CD4-positive, alpha-beta T cell (primary cell): ENCODE data around the gene CARS1. TPM values are rescaled to one million over a fixed set of nuclear protein-coding genes. Genes with fewer than 3 reads are reported as not detected.

ENCODE experiments used
- ATAC-seq: fragments of 200-7000 bp; cut with Tn5 transposase; one replicate; pipeline ENCODE4 v1.10.0; 2022; ENCODE audit warnings: mild to moderate bottlenecking; ENCODE audit not compliant: poor library complexity
- CTCF ChIA-PET: fragments of 350-600 bp; sonication (Branson Sonifier 250); formaldehyde crosslinking; loops from one replicate; lab custom pipeline; 2021; ENCODE audit warnings: antibody characterized with exemption, inconsistent platforms; lab: Charles Lee
- POLR2A ChIA-PET: fragments of 350-600 bp; sonication (Branson Sonifier 250); formaldehyde crosslinking; loops from one replicate; lab custom pipeline; 2021; ENCODE audit warnings: antibody characterized with exemption, inconsistent platforms; lab: Charles Lee
- DNase-seq, 14 experiments: peaks; one replicate each; pipeline ENCODE4 v3.0.0-alpha.2; 2013 to 2020; ENCODE audit warnings: mixed read lengths in 2 of 14
- H3K27ac ChIP-seq, 2 donors: one replicate each; pipeline versions ENCODE4 v1.5.1 to v1.7.0; 2013; ENCODE audit warnings: low read length in 2 of 2, low read depth in 1 of 2, mild to moderate bottlenecking in 1 of 2
- H3K27me3 ChIP-seq, 2 experiments: 1 replicate in 1 of 2; 2 replicates in 1 of 2; pipeline versions ENCODE4 v1.6.1 to v1.7.0; 2013; ENCODE audit warnings: low read length in 2 of 2, control low read depth in 1 of 2, mild to moderate bottlenecking in 1 of 2, moderate library complexity in 1 of 2; ENCODE audit not compliant: insufficient read depth in 2 of 2, control insufficient read depth in 1 of 2
- H3K36me3 ChIP-seq: one replicate; pipeline ENCODE4 v1.6.1; 2013; ENCODE audit warnings: low read length, control low read depth; ENCODE audit not compliant: insufficient read depth
- H3K4me1 ChIP-seq: one replicate; pipeline ENCODE4 v1.6.1; 2013; ENCODE audit warnings: low read length, control low read depth; ENCODE audit not compliant: insufficient read depth
- H3K4me3 ChIP-seq: one replicate; pipeline ENCODE4 v1.5.1; 2013; ENCODE audit warnings: mild to moderate bottlenecking, low read length, moderate library complexity
- H3K9me3 ChIP-seq, 2 experiments: 1 replicate in 1 of 2; 2 replicates in 1 of 2; pipeline versions ENCODE4 v1.6.1 to v1.7.0; 2013; ENCODE audit warnings: low read length in 2 of 2, mild to moderate bottlenecking in 2 of 2, control low read depth in 1 of 2, moderate library complexity in 1 of 2; ENCODE audit not compliant: control insufficient read depth in 1 of 2, insufficient read depth in 1 of 2
- H3K27ac Mint-ChIP-seq: one replicate; pipeline ENCODE4 v1.8.0; 2020; ENCODE audit warnings: mixed read lengths
- H3K27me3 Mint-ChIP-seq: one replicate; pipeline ENCODE4 v1.8.0; 2021; ENCODE audit warnings: mixed read lengths
- H3K36me3 Mint-ChIP-seq: one replicate; pipeline ENCODE4 v1.8.0; 2021; ENCODE audit warnings: low read depth, mixed read lengths
- H3K4me1 Mint-ChIP-seq: one replicate; pipeline ENCODE4 v1.8.0; 2021; ENCODE audit warnings: low read depth, mixed read lengths
- H3K4me3 Mint-ChIP-seq: one replicate; pipeline ENCODE4 v1.8.0; 2020; ENCODE audit warnings: mild to moderate bottlenecking, mixed read lengths
- H3K9me3 Mint-ChIP-seq: one replicate; pipeline ENCODE4 v1.8.0; 2020; ENCODE audit warnings: mixed read lengths
- CTCF ChIP-seq: fragments of 200-600 bp; IDR thresholded peaks from one replicate; pipeline ENCODE4 v1.8.0; 2022; ENCODE audit warnings: antibody characterized with exemption, mild to moderate bottlenecking
- intact Hi-C, 2 experiments: fragments of 100-400 bp; cut with DNase I in 1 of 2; cut with micrococcal nuclease in 1 of 2; formaldehyde crosslinking; loops; one replicate each; pipeline versions ENCODE4 v1.15.1 to v1.9.0; 2023 to 2025; cut with DNase I, micrococcal nuclease
- total RNA-seq, 174 experiments: library from RNA in 2 of 174; stranded (reverse) in 2 of 174; gene quantifications; one replicate each; pipeline ENCODE4 v1.2.3 and lab custom pipeline; 2021 to 2026

Gene CARS1
- total RNA-seq, 2 experiments from 2014 or later, result 24.1 to 25.2 TPM

GRCh38 chr11:3022300-3022967, 34.8 kb downstream of the CARS1 start:
- Histone ChIP-seq H3K4me3 (no peak overlapping the region), H3K27me3 (no peaks in the 10 kb centered on the region), H3K27ac (no peak overlapping the region), H3K9me3 (no peaks in the 10 kb centered on the region), H3K36me3 (peaks cover 56% of the 10 kb centered on the region), H3K4me1 (peaks cover 41% of the 10 kb centered on the region)
- CTCF ChIA-PET, result interaction anchor here (1.5 to 3.7 kb wide), 2 partner anchors 47 to 134 kb away, joined by 3 to 30 read pairs; no protein-coding TSS in a partner anchor
- DNase-seq (peak in 2 of 14 experiments; percentile 38 to 39), ATAC-seq (peak; percentile 57)
- intact Hi-C loops, result no loop called here
- Mint-ChIP-seq H3K27ac (peak overlapping the region; percentile 62), H3K36me3 (peaks cover 77% of the 10 kb centered on the region), H3K27me3 (no peaks in the 10 kb centered on the region), H3K4me1 (peaks cover 29% of the 10 kb centered on the region), H3K4me3 (peak overlapping the region; percentile 7), H3K9me3 (no peaks in the 10 kb centered on the region)
- no peak for TF ChIP-seq CTCF
- POLR2A ChIA-PET, result interaction anchor here (1.1 to 2.0 kb wide), 3 partner anchors 8 to 81 kb away, joined by 3 to 16 read pairs (median 4); no protein-coding TSS in a partner anchor

- Histone ChIP-seq H3K4me3 (no peak overlapping the region), H3K27ac (no peak overlapping the region), H3K4me1 (peaks cover 54% of the 10 kb centered on the region), H3K36me3 (peaks cover 55% of the 10 kb centered on the region), H3K27me3 (no peaks in the 10 kb centered on the region), H3K9me3 (no peaks in the 10 kb centered on the region)
- H3K27me3 Mint-ChIP-seq, result no peaks in the 10 kb centered on the region
- peaks cover 35% of the 10 kb centered on the region for H3K4me1 Mint-ChIP-seq
- ATAC-seq (peak; percentile 60), DNase-seq (peak in 12 of 14 experiments; percentile 28 to 74 (median 38))
- intact Hi-C loops, result loop anchor here (1.0 to 2.0 kb wide), 2 partner anchors 46 kb away; no protein-coding TSS in a partner anchor
- H3K27ac Mint-ChIP-seq, result no peak overlapping the region
- H3K9me3 Mint-ChIP-seq, result no peaks in the 10 kb centered on the region
- CTCF ChIA-PET, result interaction anchor here (0.6 to 3.7 kb wide), 12 partner anchors 14 to 488 kb away, joined by 3 to 30 read pairs (median 4); no protein-coding TSS in a partner anchor
- POLR2A ChIA-PET, result interaction anchor here (0.7 to 1.0 kb wide), 2 partner anchors 32 to 45 kb away, joined by 3 to 4 read pairs; no protein-coding TSS in a partner anchor
- H3K4me3 Mint-ChIP-seq, result no peak overlapping the region
- peak; percentile 42 for TF ChIP-seq CTCF
- H3K36me3 Mint-ChIP-seq, result peaks cover 75% of the 10 kb centered on the region
Observed at GRCh38 chr11:3021125-3021524, 36.1 kb downstream of the CARS1 start.

- intact Hi-C loops, result loop anchor here in 1 of 2 experiments (2.0 kb wide), 1 partner anchor 45 kb away; no protein-coding TSS in a partner anchor
- POLR2A ChIA-PET, result no interaction called here
- peaks cover 75% of the 10 kb centered on the region for H3K36me3 Mint-ChIP-seq
Observed at GRCh38 chr11:3020011-3020410, 37.2 kb downstream of the CARS1 start.

More at GRCh38 chr11:3020011-3020410, 37.2 kb downstream of the CARS1 start:
- CTCF ChIA-PET, result interaction anchor here (1.6 to 3.7 kb wide), 2 partner anchors 45 to 127 kb away, joined by 6 to 30 read pairs; no protein-coding TSS in a partner anchor
- no peak overlapping the region for H3K27ac ChIP-seq
- no peaks in the 10 kb centered on the region for H3K9me3 ChIP-seq
- ATAC-seq (no peak), DNase-seq (no peak)
- peaks cover 51% of the 10 kb centered on the region for H3K36me3 ChIP-seq
- Mint-ChIP-seq H3K4me1 (peaks cover 44% of the 10 kb centered on the region), H3K4me3 (no peak overlapping the region), H3K27me3 (no peaks in the 10 kb centered on the region), H3K9me3 (no peaks in the 10 kb centered on the region), H3K27ac (peak overlapping the region; percentile 44)
- H3K4me3 ChIP-seq, result no peak overlapping the region
- no peak for TF ChIP-seq CTCF
- peaks cover 65% of the 10 kb centered on the region for H3K4me1 ChIP-seq
- H3K27me3 ChIP-seq, result no peaks in the 10 kb centered on the region
